GM21367 (cell line): ENCODE data around the gene DCTD.
A peak's percentile ranks its signal among the peaks of the same experiment; 100 is the strongest.

ENCODE experiments used
- ATAC-seq: cut with Tn5 transposase; IDR thresholded peaks from one replicate; pipeline ENCODE4 v1.9.1; 2021; ENCODE audit not compliant: unreplicated experiment

DCTD gene

DNA sequence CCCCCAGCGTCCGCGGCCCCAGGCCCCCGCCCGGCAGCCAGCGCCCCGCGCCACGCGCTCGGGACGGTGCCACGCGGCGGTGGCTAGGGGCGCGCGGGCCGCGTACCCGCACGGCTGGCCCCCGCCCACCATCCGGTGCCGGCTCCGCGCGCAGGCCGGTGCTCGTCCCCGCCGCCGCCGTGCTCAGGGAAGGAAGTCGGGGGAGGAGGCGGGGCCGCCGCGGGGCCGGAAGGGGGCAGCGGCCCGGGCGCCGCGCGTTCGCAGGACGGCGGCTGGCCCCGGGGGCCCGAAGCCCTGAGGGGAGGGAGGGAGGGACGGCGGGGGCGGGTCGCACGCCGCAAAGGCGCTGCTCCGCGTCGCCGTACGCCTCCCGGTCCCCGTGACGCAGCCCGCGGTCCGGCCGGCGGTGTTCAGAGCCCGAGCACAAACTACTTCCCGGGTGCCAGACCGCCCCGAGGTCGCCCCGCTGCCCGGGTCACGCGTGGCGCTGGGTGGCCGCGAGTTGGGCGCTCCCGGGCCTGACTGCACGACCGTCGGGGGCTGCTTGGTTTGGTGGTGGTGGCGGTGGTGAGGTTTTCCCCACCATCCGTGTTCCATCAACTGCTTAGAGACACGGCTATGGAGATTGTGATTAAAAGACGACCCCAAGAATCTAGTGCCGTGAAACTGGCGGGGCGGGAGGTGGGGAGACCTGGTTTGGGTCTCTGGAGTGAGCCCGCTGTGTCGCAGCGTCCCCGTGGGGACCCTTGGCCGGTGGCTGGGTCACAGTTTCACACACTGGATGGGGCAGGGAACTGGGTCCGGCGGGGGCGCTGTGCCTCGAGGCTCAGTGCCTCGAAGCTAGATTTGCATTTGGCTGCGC lies at the start of gene DCTD:
Gene DCTD (minus strand): TSS at position 205 of the 862 bp plus-strand sequence. CDS start 1,818 bp downstream, outside the sequence.
- ATAC-seq: peak; percentile 84

GRCh38 chr4:182960746-182961145 lies 43.6 kb upstream of the DCTD start:
- no peak for ATAC-seq

DNA sequence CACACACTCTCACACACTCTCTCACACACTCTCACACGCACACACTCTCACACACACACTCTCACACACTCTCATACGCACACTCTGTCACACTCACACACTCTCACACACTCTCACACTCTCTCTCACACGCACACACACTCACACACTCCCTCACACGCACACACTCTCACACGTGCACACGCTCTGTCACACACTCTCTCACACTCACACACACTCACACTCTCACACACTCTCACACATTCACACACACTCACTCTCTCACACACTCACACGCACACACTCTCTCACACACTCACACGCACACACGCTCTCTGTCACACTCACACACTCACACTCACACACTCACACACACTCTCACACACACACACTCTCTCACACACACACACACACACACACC lies 43.0 kb upstream of the DCTD start:
- ATAC-seq: no peak

GRCh38 chr4:182955411-182955810 lies 38.2 kb upstream of the DCTD start:
- no peak for ATAC-seq

DNA sequence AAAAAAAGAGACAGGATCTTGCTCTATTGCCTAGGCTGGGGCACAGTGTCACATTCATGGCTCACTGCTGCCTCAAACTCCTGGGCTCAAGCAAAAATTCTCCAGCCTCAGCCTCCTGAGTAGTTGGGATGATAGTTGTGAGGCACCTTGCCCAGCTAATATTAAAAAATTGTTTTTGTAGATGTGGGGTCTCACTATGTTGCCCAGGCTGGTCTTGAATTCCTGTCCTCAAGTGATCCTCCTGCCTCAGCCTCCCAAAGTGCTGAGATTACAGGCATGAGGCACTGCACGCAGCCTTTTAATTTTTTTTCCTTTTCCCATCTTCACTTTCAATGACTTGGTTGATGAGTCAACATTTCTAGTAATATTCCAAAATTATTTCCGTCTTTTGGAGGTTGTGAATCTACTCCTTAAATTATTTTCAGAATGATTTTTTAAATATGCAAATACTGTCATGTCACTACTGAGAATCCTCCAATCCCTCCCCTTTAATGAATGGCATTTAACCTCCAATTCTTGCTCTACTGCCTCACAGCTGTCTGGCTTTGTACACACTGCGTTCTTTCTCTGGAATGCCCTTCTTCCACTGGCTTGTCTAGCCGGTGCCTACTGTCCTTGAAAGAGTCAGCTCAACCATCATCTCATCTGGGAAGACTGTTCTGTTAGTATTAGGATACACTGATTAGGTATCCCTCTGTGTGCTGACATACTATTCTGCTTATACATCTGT lies 27.5 kb upstream of the DCTD start:
- ATAC-seq: no peak

DNA sequence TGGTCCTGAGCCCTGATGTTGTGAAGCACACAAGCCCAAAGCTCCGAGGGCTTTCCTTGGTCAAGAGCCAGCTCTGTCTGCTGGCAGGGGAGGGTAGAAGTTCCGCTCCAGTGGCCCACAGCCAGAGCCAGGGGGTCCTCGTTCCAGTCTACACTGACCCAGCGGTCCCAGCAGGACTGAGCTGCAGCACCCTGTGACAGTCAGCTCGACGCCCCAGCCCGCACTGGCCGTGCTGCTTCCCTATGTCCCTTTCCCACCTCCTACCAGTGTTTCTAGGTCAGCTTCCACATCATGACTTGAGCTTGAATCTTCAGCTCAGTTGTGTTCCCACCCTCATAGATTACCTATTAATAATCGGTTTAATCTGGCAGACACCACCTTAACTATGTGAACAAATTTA lies 22.5 kb upstream of the DCTD start:
- no peak for ATAC-seq

DNA sequence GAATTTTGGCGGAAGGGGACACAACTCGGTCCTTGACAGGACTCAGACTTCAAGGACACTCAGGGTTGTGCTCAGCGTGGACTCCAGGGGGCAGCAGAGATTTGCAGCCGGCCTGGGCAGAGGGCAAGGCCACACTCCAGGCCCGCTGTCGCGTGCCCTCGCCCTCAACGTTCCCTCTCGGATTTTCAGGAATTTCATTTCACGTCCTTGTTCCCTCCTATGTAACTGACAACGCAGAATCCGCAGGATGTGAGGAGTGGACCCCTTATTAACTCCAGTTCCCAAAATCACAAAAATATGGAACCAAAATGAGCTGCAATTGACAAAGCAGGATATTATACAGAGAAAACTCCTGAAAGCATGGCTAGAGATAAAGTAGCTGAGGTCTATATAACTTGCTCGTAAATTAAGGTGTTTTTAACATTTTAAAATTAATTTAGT lies 21.0 kb upstream of the DCTD start:
- peak; percentile 98 for ATAC-seq

DNA sequence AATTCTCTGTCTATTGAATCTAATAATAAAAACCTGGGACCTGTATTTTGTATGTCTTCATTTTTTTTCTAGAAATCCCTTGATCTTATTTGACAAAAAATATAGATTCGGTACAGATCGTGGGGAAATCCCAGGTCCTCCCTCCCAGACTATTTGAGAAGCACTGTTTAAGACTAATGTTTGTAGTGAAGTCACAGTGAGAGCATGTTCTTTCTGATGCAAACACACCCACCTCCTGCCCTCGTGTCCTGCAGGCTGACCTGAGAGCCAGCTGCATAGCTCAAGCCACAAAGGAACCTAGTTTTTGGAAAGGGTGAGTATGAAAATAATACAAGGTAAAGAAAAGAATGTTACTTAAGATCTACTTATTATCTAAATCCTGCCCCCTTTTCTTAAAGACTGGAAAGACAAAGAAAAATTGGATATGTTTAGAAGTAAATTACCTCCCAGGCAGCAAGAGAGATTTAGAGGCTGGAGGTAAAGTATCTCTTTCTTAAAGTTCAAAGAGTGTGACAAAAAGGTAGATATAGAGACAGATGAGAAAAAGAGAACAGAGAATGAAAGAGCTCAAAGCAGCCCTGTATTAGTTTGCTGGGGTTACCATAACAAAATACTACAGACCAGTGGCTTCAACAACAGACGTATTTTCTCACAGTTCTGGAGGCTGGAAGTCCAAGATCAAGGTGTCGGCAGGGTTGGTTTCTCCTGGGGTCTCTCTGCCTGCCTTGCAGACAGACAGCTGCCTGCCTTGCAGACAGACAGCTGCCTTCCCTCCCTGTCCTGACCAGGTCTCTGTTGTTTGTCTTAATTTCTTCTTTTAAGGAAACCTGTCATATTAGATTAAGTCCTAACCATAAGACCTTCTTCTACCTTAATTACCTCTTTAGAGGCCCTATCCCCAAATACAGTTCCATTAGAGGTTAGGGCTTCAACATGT lies 20.4 kb upstream of the DCTD start:
- ATAC-seq: peak; percentile 19

DNA sequence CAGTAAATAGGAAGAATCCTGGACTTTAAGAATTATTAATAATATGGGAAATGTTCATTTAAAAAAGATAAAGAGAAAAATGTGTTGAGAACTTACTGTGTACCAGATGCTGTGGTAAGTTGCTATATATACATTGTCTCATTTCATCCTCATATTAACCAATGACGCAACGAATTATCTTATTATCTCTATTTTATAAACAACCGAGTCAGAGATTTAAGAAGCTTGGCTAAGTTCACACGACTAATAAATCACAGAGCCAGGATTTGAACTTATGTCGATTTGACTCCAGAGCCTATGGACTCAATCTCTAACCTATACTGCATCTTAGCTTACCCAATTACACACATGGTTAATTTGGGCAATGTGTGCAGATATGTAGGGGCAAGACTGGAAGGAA lies 15.5 kb upstream of the DCTD start:
- ATAC-seq: no peak

DNA sequence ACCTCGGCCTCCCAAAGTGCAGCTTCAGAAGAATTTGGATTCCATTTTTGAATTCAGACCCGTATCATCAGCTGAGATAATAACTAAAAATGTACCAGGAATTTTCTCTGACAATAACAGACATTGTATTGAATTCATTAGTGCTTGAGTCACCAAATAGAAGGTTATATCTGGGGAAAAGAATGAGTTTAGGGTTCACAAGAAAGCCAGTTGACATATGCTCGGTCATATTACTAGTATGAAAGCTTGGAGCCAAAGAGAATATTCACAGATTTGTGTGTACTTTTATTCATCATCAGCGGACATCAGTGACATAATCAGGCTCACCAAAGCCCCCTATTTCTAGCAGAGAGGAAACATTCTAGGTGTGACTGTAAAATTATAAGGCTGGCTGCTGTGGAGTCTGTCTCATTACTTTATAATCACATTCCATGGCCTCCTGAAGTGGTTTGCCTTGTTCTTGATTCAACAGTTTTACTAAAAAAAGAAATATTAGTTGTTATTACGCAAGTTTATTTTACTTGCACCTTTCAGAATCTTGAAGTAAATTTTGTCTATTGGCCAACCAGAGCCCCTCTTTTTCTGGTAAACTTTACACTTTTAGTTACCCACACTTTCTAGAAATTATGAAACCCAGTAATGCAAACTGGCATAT lies 14.6 kb upstream of the DCTD start:
- ATAC-seq: no peak

DNA sequence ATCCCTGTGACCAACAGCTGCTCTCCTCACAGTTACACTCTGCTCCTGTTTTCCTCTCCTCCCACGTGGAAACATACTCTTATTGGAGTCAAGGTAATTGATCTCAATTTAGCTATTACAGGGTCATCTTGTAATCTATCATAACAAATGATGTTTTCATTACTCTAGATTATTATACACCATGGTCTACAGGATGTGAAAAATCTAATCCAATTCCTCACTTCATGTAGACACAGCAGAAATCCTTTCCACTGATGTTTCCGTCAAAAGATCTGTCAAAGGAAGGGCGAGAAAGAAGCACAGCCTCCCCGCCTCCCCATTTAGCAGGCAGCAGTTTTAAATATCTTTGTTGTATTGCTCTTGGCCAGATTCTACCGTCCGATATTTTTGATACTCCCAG lies 13.7 kb upstream of the DCTD start:
- ATAC-seq: no peak

GRCh38 chr4:182929296-182929695 lies 12.1 kb upstream of the DCTD start:
- ATAC-seq: no peak

DNA sequence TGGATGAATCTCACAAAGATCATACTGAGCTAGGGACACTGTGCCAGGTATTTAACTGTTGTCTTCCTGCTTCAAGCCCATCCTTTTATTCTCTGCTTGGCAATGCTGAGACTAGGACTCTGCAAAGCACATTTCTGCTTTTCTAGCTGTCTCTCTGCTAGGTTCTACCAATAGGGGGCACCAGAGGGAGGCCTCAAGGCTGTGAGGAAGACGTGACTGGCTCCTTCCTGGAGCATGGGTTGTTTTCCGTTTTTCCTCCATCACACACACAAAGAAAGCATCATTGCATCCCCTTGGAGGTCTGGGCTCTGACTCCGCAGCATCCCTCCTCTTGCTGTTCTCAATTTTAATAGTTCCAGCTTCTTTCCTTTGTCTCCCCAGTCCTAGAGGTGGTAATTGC lies 10.9 kb upstream of the DCTD start:
- ATAC-seq: no peak

DNA sequence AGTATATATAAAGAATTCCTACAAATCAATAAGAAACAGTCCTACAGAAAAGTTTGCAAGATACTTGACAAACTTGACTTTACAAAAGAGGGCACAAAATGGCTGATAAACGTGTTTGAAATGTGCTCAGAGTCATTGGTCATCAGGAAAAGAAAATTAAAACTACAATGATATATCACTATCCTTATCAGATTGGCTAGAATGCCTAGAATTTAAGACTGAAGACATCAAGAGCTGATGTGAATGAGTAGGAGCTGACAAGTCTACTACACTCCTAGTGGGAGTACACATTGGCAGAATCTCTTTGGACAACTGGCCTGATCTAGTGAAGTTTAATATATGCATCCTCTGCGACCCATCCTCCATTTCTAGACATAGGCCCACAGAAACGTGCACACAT lies 10.3 kb upstream of the DCTD start:
- no peak for ATAC-seq

DNA sequence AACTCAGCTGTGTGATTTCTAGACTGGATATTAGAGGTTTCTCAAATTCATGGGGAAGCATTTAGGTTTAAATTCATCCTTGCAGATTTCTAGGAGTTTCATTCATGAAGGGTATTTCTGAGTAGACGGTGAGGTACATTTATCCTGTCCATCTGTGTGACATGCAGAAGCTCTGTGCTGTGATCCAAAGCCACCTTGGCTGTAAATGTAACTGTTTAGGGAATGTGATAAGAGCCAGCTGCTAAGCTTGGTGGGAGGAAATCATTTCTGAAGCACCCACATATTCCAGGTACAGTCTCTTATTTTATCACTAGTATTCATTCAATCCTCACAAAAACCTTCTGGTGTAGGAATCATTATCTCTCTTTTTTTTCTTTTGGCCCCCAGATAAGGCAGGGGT lies 8.7 kb upstream of the DCTD start:
- no peak for ATAC-seq

- ATAC-seq: peak; percentile 99
These were observed 8.1 kb upstream of the DCTD start for GRCh38 chr4:182925298-182925757.

DNA sequence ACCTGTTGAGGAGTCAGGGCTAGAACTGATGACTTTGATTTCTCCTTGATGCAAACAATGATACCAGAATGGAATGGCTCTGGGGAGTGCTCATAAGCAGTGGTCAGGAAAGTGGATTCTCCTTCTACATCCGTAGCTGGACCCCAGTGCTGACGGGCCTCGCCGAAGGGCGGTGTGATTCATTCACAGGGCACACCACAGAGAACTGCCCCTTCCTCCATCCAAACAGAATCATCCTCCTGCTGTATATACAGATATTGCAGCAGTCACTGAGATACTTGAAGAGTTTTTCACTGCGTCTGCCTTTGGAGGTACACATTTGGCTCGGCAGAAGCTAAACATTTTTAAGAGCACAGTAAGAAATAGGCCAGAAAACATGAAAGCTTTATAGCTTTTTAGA lies 7.3 kb upstream of the DCTD start:
- no peak for ATAC-seq

GRCh38 chr4:182923796-182924340 lies 6.7 kb upstream of the DCTD start:
- ATAC-seq: no peak

DNA sequence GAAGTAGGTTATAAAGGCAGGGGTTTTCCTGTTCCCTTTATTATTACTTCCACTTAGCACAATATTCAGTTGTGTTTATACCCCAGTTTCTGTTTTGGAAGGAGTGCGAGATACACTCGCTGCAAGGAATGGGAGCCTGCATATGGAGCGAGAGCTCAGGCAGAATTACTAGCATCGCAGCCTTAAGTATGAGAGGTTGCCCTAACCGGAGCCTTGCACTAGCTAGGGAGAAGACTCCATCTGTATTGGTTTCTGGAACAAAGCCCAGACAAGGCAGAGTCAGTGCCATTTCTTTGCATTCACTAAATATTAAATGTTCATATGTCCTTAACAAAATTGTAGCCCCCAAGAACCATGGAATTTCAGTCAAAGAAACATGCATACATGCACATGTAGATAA lies 6.2 kb upstream of the DCTD start:
- no peak for ATAC-seq
